Activated CD4-positive, alpha-beta T cell treated with anti-CD3 and anti-CD28 coated beads for 36 hours (primary cell): Measurements from ENCODE around the gene DSCAML1. TPM values are rescaled to one million over a fixed set of nuclear protein-coding genes. Genes with fewer than 3 reads are reported as not detected.

Experiments used
- ATAC-seq: fragments of 200-7000 bp; cut with Tn5 transposase; one replicate; pipeline ENCODE4 v1.10.0; 2021; ENCODE audit warnings: mild to moderate bottlenecking, moderate library complexity
- CTCF ChIA-PET: fragments of 350-600 bp; sonication (Branson Sonifier 250); formaldehyde crosslinking; loops from one replicate; lab custom pipeline; 2021; ENCODE audit warnings: antibody characterized with exemption; lab: Charles Lee
- POLR2A ChIA-PET: fragments of 350-600 bp; sonication (Branson Sonifier 250); formaldehyde crosslinking; loops from one replicate; lab custom pipeline; 2021; ENCODE audit warnings: antibody characterized with exemption, inconsistent platforms; lab: Charles Lee
- DNase-seq: peaks from one replicate; pipeline ENCODE4 v3.0.0-alpha.2; 2020
- H3K27ac Mint-ChIP-seq: one replicate; pipeline ENCODE4 v1.8.0; 2021; ENCODE audit warnings: mixed read lengths
- H3K27me3 Mint-ChIP-seq: one replicate; pipeline ENCODE4 v1.8.0; 2021; ENCODE audit warnings: mixed read lengths
- H3K36me3 Mint-ChIP-seq: one replicate; pipeline ENCODE4 v1.8.0; 2021; ENCODE audit warnings: low read depth, mixed read lengths
- H3K4me1 Mint-ChIP-seq: one replicate; pipeline ENCODE4 v1.8.0; 2021; ENCODE audit warnings: mixed read lengths
- H3K4me3 Mint-ChIP-seq: one replicate; pipeline ENCODE4 v1.8.0; 2021; ENCODE audit warnings: mild to moderate bottlenecking, moderate library complexity, mixed read lengths
- H3K9me3 Mint-ChIP-seq: one replicate; pipeline ENCODE4 v1.8.0; 2021; ENCODE audit warnings: low read depth, mixed read lengths
- intact Hi-C, 2 experiments: fragments of 100-400 bp; cut with DNase I in 1 of 2; cut with micrococcal nuclease in 1 of 2; formaldehyde crosslinking; loops; one replicate each; pipeline versions ENCODE4 v1.14.2 to v1.15.1; 2022 to 2024; cut with DNase I, micrococcal nuclease
- total RNA-seq, 2 experiments: library from RNA; stranded (reverse); gene quantifications; one replicate each; pipeline ENCODE4 v1.2.3, GENCODE V29; 2021

Gene DSCAML1
- total RNA-seq, 2 experiments from 2014 or later = 0.05 to 0.67 TPM

GRCh38 chr11:117792992-117793391 is 4.0 kb downstream of the DSCAML1 start:
- POLR2A ChIA-PET = no interaction called here
- H3K27me3 Mint-ChIP-seq = peaks cover 30% of the 10 kb centered on the region
- ATAC-seq = no peak

GRCh38 chr11:117792241-117792640 is 4.8 kb downstream of the DSCAML1 start:
- H3K27me3 Mint-ChIP-seq = peaks cover 29% of the 10 kb centered on the region
- no peak overlapping the region for H3K27ac Mint-ChIP-seq
- peaks cover 14% of the 10 kb centered on the region for H3K4me1 Mint-ChIP-seq
- no peaks in the 10 kb centered on the region for H3K9me3 Mint-ChIP-seq
- ATAC-seq (no peak), DNase-seq (no peak)
- H3K4me3 Mint-ChIP-seq = no peak overlapping the region
- intact Hi-C loops = no loop called here
- POLR2A ChIA-PET = no interaction called here
- CTCF ChIA-PET = interaction anchor here (0.7 to 1.1 kb wide), 2 partner anchors 17 to 23 kb away, joined by 3 to 5 read pairs; no protein-coding TSS in a partner anchor
- H3K36me3 Mint-ChIP-seq = no peaks in the 10 kb centered on the region

More at GRCh38 chr11:117792992-117793391, 4.0 kb downstream of the DSCAML1 start:
- DNase-seq = no peak
- CTCF ChIA-PET = interaction anchor here (0.6 to 1.1 kb wide), 6 partner anchors 9 to 261 kb away, joined by 3 to 4 read pairs (median 3); no protein-coding TSS in a partner anchor
- Mint-ChIP-seq H3K36me3 (no peaks in the 10 kb centered on the region), H3K9me3 (no peaks in the 10 kb centered on the region), H3K4me1 (peaks cover 17% of the 10 kb centered on the region), H3K4me3 (no peak overlapping the region), H3K27ac (no peak overlapping the region)
- intact Hi-C loops = no loop called here

DNA sequence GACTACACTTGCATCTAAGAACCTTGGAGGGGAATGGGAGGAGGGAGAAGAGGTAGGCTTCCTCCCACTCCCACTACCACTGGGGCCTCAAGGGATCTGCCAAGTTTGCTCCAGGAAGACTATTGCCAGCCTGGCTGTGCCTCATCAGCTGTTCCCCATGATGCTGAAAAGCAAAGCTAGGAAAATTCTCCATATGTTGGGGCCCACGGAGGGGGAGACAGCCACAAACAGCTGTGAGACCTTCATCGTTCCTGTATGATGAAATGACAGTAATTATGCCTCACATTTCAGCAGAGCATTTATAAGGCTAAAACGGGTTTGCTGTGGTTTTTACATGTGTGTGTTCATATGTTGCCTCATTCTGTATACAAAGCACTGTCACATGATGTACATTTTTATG is 6.7 kb downstream of the DSCAML1 start:
- Mint-ChIP-seq H3K27me3 (peaks cover 21% of the 10 kb centered on the region), H3K9me3 (no peaks in the 10 kb centered on the region), H3K4me3 (no peak overlapping the region), H3K36me3 (no peaks in the 10 kb centered on the region), H3K27ac (no peak overlapping the region), H3K4me1 (peaks cover 3% of the 10 kb centered on the region)
- ChIA-PET POLR2A (no interaction called here), CTCF (interaction anchor here (1.6 kb wide), 1 partner anchor 364 kb away, joined by 4 read pairs; no protein-coding TSS in a partner anchor)
- ATAC-seq (no peak), DNase-seq (no peak)
- intact Hi-C loops = no loop called here

DNA sequence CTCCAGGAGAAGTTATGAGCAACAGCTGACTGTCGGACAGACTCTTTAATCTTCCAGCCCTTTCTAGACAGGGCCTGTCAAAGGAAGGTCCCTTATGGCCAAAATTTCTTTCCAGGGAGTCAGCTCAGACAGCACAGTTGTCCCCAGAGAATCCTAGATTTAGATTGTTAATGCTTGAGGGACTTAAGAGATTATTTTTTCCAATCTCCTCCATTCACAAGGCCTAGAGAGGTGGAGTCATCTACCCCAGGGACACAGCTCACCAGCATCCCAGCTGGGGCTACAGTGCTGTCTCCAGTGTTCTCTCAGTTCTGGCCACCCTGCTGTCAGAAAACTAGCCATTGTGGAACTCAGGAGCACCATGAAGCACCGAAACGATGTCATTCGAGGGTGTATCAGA is 7.8 kb downstream of the DSCAML1 start:
- no peaks in the 10 kb centered on the region for H3K4me1 Mint-ChIP-seq
- H3K27ac Mint-ChIP-seq = no peak overlapping the region
- H3K4me3 Mint-ChIP-seq = no peak overlapping the region
- ATAC-seq (no peak), DNase-seq (no peak)
- H3K9me3 Mint-ChIP-seq = no peaks in the 10 kb centered on the region
- ChIA-PET CTCF (interaction anchor here (1.1 to 1.6 kb wide), 2 partner anchors 17 to 363 kb away, joined by 4 read pairs; no protein-coding TSS in a partner anchor), POLR2A (no interaction called here)
- H3K36me3 Mint-ChIP-seq = no peaks in the 10 kb centered on the region
- intact Hi-C loops = no loop called here
- H3K27me3 Mint-ChIP-seq = peaks cover 17% of the 10 kb centered on the region

DNA sequence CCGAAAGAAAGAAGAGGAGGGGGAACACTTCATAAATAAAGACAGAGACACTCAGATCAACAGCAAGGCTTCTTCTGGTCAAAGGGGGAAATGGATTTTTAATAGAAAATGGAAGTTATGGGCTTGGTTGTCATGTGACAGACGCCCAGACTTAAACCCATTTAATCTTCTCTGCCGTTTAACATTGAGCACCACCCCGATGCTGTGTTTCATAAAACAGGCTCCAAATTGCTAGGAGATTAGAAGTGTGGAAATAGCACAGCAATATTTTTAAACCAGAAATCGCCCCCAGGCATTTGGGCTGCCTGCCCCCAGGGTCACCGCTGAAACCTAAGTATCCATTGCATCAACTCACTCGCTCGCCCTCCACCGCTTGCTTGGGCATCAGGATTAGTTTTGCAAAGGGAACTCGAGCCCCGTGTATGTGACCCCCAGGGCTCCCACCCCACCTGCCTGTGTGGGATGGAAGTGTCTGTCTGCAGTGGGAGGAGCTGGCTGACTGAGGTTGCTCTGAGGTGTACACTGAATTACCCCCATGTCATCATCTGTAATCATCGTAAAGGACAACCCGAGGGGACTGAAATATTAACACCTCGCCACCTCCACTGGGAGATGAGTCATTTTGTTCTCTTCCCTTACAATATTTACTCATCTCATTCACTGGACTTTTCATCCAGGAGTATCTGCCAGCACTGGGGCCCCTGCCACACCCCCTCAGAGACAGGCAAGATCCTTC is 10.7 kb downstream of the DSCAML1 start:
- ChIA-PET POLR2A (interaction anchor here (0.9 kb wide), 1 partner anchor 21 kb away, joined by 3 read pairs; no protein-coding TSS in a partner anchor), CTCF (interaction anchor here (1.9 kb wide), 1 partner anchor 21 kb away, joined by 8 read pairs; no protein-coding TSS in a partner anchor)
- DNase-seq (no peak), ATAC-seq (no peak)
- H3K9me3 Mint-ChIP-seq = no peaks in the 10 kb centered on the region
- H3K36me3 Mint-ChIP-seq = no peaks in the 10 kb centered on the region
- no peak overlapping the region for H3K4me3 Mint-ChIP-seq
- no peak overlapping the region for H3K27ac Mint-ChIP-seq
- intact Hi-C loops = no loop called here
- peaks cover 13% of the 10 kb centered on the region for H3K27me3 Mint-ChIP-seq
- no peaks in the 10 kb centered on the region for H3K4me1 Mint-ChIP-seq

DNA sequence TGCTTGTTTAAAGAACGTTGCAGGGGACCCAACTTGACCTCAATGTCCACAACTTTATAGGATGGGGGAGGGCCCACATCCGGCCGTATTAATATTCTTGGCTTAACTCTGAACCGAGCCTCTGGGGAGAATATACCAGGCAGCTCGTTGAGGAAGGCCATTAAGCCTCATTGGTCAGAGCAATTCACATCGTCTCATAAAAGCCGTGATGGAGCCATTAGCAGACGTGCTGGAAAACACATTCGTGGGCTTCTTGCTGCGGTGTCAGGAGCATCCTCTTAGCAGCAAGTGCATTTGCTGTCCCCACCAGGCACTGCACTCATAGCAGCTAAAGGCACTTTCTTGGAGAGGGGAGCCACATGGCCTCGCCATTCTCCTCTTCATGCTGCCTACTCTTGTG is 14.9 kb downstream of the DSCAML1 start:
- CTCF ChIA-PET = no interaction called here
- Mint-ChIP-seq H3K4me3 (no peak overlapping the region), H3K27me3 (peaks cover 10% of the 10 kb centered on the region), H3K9me3 (no peaks in the 10 kb centered on the region), H3K4me1 (no peaks in the 10 kb centered on the region), H3K27ac (no peak overlapping the region), H3K36me3 (no peaks in the 10 kb centered on the region)
- no peak for ATAC-seq
- DNase-seq = no peak
- intact Hi-C loops = no loop called here
- POLR2A ChIA-PET = no interaction called here

DNA sequence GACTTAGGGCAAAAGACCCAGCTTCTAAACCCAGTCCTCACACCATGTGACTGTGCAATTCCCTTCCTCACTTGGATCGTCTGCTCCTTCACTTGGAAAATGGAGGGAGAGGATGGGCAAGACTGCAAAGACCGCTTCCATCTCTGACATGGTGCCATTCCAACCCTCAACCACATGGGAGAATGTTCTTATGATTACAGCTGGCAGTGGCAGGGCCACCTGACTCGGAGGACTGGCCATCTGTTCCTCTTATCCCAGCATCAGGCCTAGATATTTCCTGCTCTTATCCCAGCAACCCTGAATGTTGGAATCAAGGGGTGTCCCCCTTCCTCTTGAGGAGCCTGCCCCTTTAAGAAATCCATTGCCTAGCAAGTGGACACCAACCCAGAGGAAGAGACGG is 15.4 kb downstream of the DSCAML1 start:
- Mint-ChIP-seq H3K27ac (no peak overlapping the region), H3K4me3 (no peak overlapping the region), H3K4me1 (no peaks in the 10 kb centered on the region), H3K9me3 (no peaks in the 10 kb centered on the region), H3K36me3 (no peaks in the 10 kb centered on the region), H3K27me3 (peaks cover 12% of the 10 kb centered on the region)
- DNase-seq (no peak), ATAC-seq (no peak)
- ChIA-PET POLR2A (no interaction called here), CTCF (no interaction called here)
- intact Hi-C loops = no loop called here

- H3K27me3 Mint-ChIP-seq = peaks cover 17% of the 10 kb centered on the region
- ChIA-PET CTCF (no interaction called here), POLR2A (no interaction called here)
- ATAC-seq (no peak), DNase-seq (no peak)
- no peak overlapping the region for H3K4me3 Mint-ChIP-seq
- intact Hi-C loops = no loop called here
- H3K36me3 Mint-ChIP-seq = no peaks in the 10 kb centered on the region
- no peaks in the 10 kb centered on the region for H3K9me3 Mint-ChIP-seq
- no peaks in the 10 kb centered on the region for H3K4me1 Mint-ChIP-seq
- no peak overlapping the region for H3K27ac Mint-ChIP-seq
Observed at GRCh38 chr11:117780456-117780855, 16.6 kb downstream of the DSCAML1 start.

DNA sequence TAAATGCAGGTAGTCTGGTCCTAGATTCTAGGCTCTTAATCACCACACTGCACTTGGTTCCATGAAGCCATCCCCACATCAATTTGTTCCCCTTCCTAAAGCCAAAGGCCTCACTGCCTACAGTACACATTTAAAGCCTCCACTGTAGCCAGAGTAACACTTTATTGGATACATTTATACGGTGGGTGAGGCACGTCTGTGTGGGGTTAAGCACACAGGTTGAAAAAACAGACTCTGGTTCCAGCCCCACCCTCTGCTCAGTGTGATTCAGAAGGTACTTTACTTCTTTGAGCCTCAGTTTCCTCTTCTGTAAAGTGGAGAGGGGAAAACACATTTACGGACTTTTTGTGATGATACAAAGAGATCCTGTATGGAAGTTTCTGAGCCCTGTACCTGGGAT is 22.5 kb downstream of the DSCAML1 start:
- H3K36me3 Mint-ChIP-seq = no peaks in the 10 kb centered on the region
- intact Hi-C loops = no loop called here
- ATAC-seq (no peak), DNase-seq (no peak)
- no peaks in the 10 kb centered on the region for H3K9me3 Mint-ChIP-seq
- no peak overlapping the region for H3K4me3 Mint-ChIP-seq
- no peaks in the 10 kb centered on the region for H3K4me1 Mint-ChIP-seq
- POLR2A ChIA-PET = no interaction called here
- H3K27ac Mint-ChIP-seq = no peak overlapping the region
- peaks cover 7% of the 10 kb centered on the region for H3K27me3 Mint-ChIP-seq
- CTCF ChIA-PET = no interaction called here

GRCh38 chr11:117772360-117772759 is 24.7 kb downstream of the DSCAML1 start:
- no peak for ATAC-seq
- Mint-ChIP-seq H3K36me3 (no peaks in the 10 kb centered on the region), H3K9me3 (no peaks in the 10 kb centered on the region), H3K27me3 (peaks cover 7% of the 10 kb centered on the region), H3K4me3 (no peak overlapping the region), H3K27ac (no peak overlapping the region), H3K4me1 (no peaks in the 10 kb centered on the region)
- POLR2A ChIA-PET = no interaction called here
- DNase-seq = no peak
- CTCF ChIA-PET = interaction anchor here (0.8 to 1.1 kb wide), 2 partner anchors 136 to 399 kb away, joined by 3 to 4 read pairs; no protein-coding TSS in a partner anchor
- intact Hi-C loops = no loop called here

GRCh38 chr11:117771841-117772240 is 25.2 kb downstream of the DSCAML1 start:
- POLR2A ChIA-PET = no interaction called here
- Mint-ChIP-seq H3K4me1 (no peaks in the 10 kb centered on the region), H3K27ac (no peak overlapping the region), H3K36me3 (no peaks in the 10 kb centered on the region), H3K4me3 (no peak overlapping the region), H3K27me3 (peaks cover 5% of the 10 kb centered on the region), H3K9me3 (no peaks in the 10 kb centered on the region)
- intact Hi-C loops = no loop called here
- no peak for DNase-seq
- no peak for ATAC-seq
- CTCF ChIA-PET = interaction anchor here (0.8 to 1.1 kb wide), 2 partner anchors 136 to 400 kb away, joined by 3 to 4 read pairs; no protein-coding TSS in a partner anchor

DNA sequence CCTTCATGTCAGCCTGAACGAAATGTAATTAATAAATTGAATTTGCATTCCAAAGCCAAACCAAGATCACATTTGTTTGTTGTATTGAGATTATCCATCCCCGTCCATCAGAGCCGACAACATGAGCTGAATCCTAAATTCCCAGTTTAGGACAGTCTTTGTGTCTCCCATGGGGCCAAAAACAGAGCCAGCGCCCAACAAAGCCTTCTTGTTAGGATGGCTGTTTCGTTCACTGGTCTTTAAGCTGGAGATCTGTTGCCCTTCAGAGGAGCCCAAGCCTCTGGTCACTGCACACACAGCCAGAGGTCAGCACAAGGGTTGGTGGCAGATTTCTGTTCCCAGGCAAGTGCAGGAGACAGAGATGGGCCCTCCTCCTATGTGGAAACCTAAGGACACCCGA is 25.8 kb downstream of the DSCAML1 start:
- H3K4me1 Mint-ChIP-seq = no peaks in the 10 kb centered on the region
- no peaks in the 10 kb centered on the region for H3K36me3 Mint-ChIP-seq
- POLR2A ChIA-PET = no interaction called here

More for the DNA sequence above, 25.8 kb downstream of the DSCAML1 start:
- Mint-ChIP-seq H3K27me3 (peaks cover 2% of the 10 kb centered on the region), H3K4me3 (no peak overlapping the region), H3K9me3 (no peaks in the 10 kb centered on the region), H3K27ac (no peak overlapping the region)
- intact Hi-C loops = no loop called here
- DNase-seq = no peak
- ATAC-seq = no peak
- CTCF ChIA-PET = interaction anchor here (0.8 kb wide), 1 partner anchor 401 kb away, joined by 4 read pairs; no protein-coding TSS in a partner anchor
